GM21529 (cell line): ENCODE data around the gene EPN2.

Source experiments
- ATAC-seq: cut with Tn5 transposase; IDR thresholded peaks from one replicate; pipeline ENCODE4 v1.9.1; 2021; ENCODE audit not compliant: unreplicated experiment

EPN2 gene

DNA sequence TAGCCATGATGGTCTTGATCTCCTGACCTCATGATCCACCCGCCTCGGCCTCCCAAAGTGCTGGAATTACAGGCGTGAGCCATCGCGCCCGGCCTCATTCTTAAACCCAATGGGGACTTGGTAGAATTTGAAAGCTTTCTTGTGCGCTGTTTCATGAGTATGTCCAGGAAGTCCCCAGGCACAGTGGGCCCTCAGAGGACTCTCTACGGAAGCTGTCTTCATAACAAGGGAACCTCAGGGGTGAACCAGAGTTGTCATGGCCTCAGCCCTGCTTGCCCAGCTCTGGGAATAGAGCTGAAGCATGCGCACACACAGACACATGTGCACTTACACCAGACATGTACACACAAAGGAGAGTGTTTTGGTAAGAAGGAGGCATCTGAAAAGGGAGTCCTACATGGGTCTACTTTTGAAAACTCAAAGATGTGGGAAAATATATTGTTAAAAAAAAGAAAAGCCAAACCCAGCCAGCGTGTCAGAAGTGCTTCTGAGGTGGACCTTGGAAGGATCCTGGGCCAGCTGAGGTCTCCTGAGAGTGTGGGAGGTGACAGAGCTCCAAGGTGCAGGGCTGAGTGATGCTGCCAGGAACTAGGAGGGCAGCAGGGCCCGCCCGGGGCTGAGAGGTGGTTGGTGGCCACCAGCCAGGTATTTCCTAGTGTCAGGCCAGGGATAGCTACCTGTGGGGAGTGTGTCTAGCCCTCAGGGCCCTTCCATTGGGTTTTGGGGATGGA lies 54.6 kb downstream of the EPN2 start:
- ATAC-seq = no peak

DNA sequence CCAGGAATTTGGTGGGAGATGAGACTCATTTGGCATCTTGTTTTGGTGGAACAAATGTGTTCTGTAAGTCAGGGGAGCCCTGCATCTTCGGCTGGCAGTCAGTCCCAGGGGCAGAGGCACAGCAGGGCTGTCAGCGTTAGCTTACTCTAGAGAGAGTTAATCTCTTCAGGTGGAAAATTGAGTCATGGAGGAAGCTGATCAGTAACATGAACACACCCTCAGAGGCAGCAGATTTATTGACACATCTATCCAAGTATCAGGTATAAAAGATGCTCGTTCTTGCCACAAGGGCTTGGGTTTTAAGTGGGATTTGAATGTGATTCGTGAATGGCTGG lies 55.2 kb downstream of the EPN2 start:
- no peak for ATAC-seq

DNA sequence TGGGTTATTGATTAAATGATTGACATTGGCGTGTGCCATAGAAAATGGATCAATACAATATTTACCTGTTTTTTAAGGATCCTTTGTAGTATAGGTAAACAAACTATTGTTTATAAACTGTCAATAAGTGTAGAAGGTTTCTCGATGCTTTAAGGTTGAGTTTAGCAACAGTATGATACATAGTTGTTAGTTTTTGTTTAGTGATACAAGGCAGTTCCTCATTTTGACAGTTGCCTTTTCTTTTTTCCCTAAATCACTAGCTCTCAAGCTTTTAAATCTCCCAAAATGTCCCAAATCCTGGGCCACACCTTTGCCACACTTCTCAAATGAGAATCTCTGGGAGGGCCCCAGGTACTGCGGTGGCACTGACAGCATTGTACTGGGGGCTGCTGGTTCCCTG lies 57.3 kb downstream of the EPN2 start:
- ATAC-seq = no peak

- ATAC-seq = no peak
Measured at GRCh38 chr17:19295473-19296135, 58.4 kb downstream of the EPN2 start.

DNA sequence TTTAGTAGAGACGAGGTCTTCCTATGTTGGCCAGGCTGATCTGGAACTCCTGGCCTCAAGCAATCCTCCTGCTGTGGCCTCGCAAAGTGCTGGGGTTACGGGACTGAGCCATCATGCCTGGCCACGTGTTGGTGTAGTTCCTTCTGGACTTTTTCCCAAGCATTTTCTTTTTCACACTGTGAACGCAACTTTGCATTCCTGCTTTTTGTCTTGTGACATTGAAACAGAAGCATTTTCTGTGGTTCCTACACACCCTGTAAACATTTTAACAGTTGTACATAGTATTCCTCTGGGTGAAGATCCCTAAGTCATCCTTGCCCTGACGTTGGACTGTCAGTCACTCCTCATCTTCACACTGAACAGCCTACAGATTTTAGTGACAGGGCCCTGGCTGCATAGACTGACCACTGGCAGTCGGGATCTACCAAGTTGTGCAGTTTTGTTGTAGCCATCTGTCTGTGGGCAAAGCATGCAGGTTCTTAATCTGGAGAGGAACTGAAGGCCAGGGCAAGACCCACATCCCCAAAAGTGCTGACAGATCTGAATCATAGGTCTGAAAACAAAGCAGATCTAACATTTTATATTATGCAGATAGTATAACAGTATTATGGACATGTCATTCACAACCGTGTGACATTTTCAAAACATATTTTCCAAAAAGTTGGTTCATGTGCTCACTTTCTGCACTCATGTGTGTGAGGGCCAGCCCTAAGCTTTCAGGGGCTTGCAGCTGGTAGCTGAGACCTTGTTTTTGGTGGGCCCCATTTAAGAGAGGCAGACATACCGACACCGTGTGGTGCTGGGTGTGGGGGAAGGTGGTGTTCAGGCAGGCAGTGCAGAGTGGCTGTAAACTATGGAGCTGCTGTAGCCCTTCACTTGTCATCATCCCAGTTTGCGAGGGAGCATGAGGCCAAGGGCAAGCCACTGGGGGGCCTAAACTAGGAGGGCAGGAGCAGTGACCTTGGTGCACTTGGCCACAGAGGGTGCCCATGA lies 59.9 kb downstream of the EPN2 start:
- no peak for ATAC-seq

DNA sequence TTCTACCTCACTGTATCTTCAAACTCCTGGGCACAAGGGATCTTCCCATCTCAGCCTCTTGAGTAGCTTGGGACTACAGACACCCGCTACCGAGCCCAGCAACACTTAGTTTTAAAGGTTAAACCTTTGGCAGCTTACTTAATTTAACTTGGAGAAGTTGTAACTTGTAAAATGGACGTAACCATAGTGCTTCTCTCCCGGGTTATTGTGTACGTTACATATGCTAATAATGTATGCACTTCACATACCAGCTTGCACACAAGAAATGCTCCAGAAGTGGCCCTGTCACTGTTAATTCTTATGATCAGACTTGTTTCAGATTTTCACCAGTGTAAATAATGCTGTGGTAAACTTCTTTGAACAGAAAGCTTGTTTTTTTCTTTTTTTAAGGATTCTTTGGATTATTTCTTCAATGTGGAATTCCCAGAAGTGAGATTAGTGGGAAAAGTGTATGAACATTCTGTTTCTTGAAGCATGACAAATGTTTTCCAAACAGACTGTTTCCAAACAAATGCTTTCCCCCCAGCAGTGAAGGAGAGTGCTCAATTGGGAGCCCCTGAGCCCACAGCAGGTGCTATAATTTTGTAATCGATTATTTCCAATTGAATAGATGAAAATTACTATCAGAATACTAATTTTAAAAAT lies 61.5 kb downstream of the EPN2 start:
- no peak for ATAC-seq

DNA sequence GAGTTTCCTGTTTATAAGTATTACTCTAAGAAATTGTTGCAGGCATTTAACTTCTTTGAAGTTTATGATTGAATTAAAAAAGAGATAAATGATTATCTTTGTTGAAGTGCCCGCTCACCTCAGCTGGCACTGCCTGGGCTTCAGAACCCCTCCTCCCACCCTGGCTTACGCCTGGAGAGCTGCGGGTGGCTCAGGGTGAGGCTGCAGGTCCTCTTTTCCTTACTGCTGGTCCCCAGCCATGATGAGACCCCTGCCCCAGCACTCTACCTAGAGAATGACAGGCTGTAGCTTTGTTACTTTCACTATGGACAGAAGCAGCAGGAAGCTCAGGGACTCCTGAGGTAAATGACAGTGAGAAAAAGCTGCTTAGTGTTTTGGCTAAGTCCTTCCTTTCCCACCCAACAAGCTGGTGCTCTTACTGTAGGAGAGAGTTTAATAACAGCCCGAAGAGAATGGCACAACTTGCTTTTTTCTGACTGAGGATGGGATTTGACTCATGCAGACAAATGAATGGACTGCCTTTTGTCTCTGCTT lies 62.1 kb downstream of the EPN2 start:
- no peak for ATAC-seq

GRCh38 chr17:19299866-19300265 lies 62.7 kb downstream of the EPN2 start:
- ATAC-seq = no peak

- ATAC-seq = no peak
Measured at GRCh38 chr17:19301274-19301951, 64.2 kb downstream of the EPN2 start.

DNA sequence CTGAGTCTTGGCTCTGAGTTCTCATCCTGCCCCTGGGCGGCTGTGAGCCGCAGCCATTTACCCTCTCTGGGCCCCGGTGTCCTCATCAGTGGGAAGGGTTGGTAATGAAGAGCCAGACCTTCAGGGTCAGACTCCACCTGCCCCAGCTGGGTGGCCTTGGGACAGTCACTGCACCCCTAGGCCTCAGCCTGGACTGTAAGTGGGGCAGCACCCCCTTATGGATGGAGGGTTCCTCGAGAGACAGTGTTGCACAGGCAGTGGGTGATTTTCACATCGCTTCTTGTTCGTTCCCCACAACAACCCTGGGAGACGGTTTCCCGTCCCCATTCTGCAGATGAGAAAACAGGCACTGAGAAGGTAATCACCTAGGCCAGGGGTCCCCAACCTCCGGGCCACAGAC lies 64.8 kb downstream of the EPN2 start:
- ATAC-seq = no peak

DNA sequence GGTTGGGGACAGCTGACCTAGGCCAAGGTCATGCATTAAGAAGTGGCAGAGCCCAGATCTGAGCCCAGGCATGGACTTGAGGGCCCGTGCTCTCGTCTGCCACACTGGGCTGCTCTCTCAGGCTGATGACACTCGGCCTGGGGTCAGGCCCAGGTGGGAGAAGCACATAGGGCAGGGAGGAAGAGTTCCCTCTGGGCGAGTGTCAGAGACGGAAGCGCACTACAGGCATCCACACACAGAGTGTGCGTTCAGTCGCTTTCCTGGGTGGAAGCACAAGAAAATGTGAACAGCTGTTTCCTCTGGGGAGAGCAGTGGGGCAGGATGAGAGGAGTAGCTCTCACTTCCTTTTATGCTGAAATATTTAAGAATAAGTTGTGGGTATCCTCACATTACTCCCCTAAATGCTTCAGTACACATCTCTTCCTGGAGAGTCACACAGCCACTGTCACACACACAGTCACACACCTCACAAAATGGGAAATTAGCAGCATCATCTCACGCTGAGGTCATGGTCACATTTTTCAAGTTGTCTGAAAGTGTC lies 65.7 kb downstream of the EPN2 start:
- ATAC-seq = no peak

DNA sequence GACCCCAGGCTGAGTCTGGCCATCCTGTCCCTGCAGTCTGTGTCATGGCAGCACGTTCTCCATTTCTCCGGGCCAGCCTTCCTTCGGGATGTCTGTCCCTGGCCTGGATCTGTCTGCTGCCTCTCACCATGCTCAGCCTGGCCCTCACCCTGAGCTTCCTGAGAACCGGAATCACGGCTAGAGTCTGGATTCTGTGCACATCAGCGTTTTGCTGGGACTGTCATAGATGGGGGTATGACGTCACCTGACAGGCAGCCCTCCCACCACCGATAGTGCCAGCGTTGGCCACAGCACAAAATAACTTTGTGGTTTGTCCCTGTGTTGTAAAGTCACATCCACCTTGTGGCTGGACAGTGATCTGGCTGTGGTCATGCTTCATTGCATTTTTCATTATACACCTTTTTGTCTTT lies 66.2 kb downstream of the EPN2 start:
- ATAC-seq = no peak

- no peak for ATAC-seq
Measured at GRCh38 chr17:19304209-19304608, 67.0 kb downstream of the EPN2 start.

- ATAC-seq = no peak
Measured at GRCh38 chr17:19304751-19305150, 67.6 kb downstream of the EPN2 start.

DNA sequence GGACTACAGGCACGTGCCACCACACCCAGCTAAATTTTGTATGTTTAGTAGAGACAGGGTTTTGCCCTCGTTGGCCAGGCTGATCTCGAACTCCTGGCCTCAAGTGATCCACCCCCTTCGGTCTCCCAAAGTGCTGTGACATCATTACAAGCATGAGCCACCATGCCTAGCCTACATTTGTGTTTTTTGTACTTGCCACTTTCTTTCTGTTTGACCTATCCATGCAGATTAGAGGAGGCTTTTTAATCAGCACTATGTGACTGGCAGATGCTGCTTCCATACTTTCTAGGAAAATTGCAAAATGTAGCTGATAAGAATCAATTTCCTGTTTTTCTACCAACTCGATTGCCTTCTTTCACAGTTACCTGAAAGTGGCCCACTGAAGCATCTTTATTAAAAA lies 68.1 kb downstream of the EPN2 start:
- ATAC-seq = no peak

GRCh38 chr17:19305761-19306159 lies 68.6 kb downstream of the EPN2 start:
- ATAC-seq = no peak

- peak; percentile 87 for ATAC-seq
Measured at GRCh38 chr17:19306160-19307111, 69.3 kb downstream of the EPN2 start.

DNA sequence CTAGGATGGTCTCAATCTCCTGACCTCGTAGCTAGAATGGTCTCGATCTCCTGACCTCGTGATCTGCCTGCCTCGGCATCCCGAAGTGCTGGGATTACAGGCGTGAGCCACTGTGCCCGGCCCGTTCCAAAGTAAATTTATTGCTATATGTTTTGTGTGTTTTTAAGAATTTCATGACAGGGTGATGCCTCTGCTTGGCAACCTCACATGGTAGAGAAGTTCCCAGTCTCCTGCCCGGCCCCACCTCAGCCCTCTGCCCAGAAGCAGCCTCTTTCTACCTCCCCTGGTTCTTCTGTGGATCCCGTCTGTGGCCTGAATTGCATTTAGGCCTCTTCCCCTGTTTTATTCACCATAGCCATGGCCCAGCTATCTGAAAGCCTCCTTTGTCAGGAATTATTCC lies 70.4 kb downstream of the EPN2 start:
- no peak for ATAC-seq

DNA sequence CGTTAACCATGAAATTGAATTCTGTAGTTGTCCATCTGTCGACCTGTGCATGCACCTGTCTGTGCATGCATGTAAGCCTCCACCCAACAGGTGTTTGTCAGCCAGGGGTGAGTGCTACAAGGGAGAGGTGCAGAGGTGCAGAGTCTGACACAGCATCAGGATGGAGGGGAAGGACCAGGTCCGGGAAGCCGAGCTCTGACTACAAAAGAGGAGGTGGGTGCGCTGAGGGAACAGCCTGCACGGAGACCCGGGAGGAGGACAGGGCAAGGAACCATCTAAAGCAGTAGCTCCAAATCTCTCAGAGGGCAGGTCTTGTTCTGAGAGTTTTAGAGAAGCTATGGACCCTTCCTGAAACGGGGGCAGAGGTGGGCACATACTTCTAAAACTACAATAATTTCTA lies 71.2 kb downstream of the EPN2 start:
- ATAC-seq = no peak
